Sigmoid colon (tissue), 7 donors: ENCODE data around the gene DPP8. TPM values are rescaled to one million over a fixed set of nuclear protein-coding genes. Genes with fewer than 3 reads are reported as not detected.

Source experiments
- DNase-seq: peaks from one replicate; pipeline ENCODE4 v3.0.0-alpha.2; 2019
- H3K27ac ChIP-seq, 4 donors: fragments of 200-600 bp; sonication (generic); one replicate each; pipeline ENCODE4 v1.5.1; 2016 to 2019; ENCODE audit warnings: mild to moderate bottlenecking in 1 of 4
- H3K27me3 ChIP-seq, 3 donors: fragments of 200-600 bp; sonication (generic); one replicate each; pipeline ENCODE4 v1.5.1; 2019; ENCODE audit warnings: mild to moderate bottlenecking in 1 of 3
- H3K36me3 ChIP-seq, 4 donors: fragments of 200-600 bp; sonication (generic); one replicate each; pipeline ENCODE4 v1.5.1; 2016 to 2019
- H3K4me1 ChIP-seq, 4 donors: fragments of 200-600 bp; sonication (generic); one replicate each; pipeline ENCODE4 v1.5.1; 2017 to 2019
- H3K4me3 ChIP-seq, 4 donors: fragments of 200-600 bp; sonication (generic); one replicate each; pipeline ENCODE4 v1.5.1; 2017 to 2019; ENCODE audit warnings: mild to moderate bottlenecking in 2 of 4, moderate library complexity in 1 of 4
- H3K9me3 ChIP-seq, 4 donors: fragments of 200-600 bp in 3 of 4; sonication (generic) in 3 of 4; one replicate each; pipeline versions ENCODE4 v1.5.1 to v1.6.1; 2013 to 2019
- CTCF ChIP-seq, 4 experiments: fragments of 450-650 bp in 3 of 4; fragments of 200-600 bp in 1 of 4; IDR thresholded peaks; one replicate each; pipeline ENCODE4 v1.5.1; 2016 to 2019; ENCODE audit warnings: antibody characterized with exemption in 4 of 4, mild to moderate bottlenecking in 3 of 4, moderate library complexity in 2 of 4
- EP300 ChIP-seq, 4 donors: sonication (generic); formaldehyde crosslinking; IDR thresholded peaks; one replicate each; pipeline ENCODE4 v1.6.1; 2017; ENCODE audit warnings: antibody characterized with exemption in 4 of 4
- POLR2A ChIP-seq, 2 donors: fragments of 450-650 bp; IDR thresholded peaks; one replicate each; pipeline ENCODE4 v1.6.1; 2016; ENCODE audit warnings: antibody characterized with exemption in 2 of 2, mild to moderate bottlenecking in 2 of 2, moderate library complexity in 2 of 2
- POLR2AphosphoS5 ChIP-seq, 4 donors: sonication (generic); formaldehyde crosslinking; IDR thresholded peaks; one replicate each; pipeline ENCODE4 v1.6.1; 2017; ENCODE audit warnings: antibody characterized with exemption in 4 of 4
- WGBS, 2 donors: extraction: QIAGEN DNeasy Blood & Tissue Kit; methylation state at CpG; one replicate each; pipeline ENCODE4 v1.1.7; 2013; 5-methylcytosine and 5-hydroxymethylcytosine counted together
- intact Hi-C: fragments of 100-400 bp; cut with DNase I; formaldehyde crosslinking; loops from one replicate; pipeline ENCODE4 v1.15.1; 2023
- polyA plus RNA-seq, 3 donors: library from polyadenylated mRNA; stranded (reverse); fragments of 200-250 nt; gene quantifications; one replicate each; pipeline ENCODE4 v1.2.3, GENCODE V29; 2013
- total RNA-seq, 4 donors: library from RNA; depleted of rRNA; stranded (reverse); fragments of >200 nt; gene quantifications; one replicate each; pipeline ENCODE4 v1.1.0, GENCODE V29; 2016
- donor health status: healthy with polysubstance abuse.
- donor health status: Bipolar disorder and iron deficiency.
- donor health status: healthy.

Gene DPP8
- 10 to 100 TPM; 29.5 to 40.3 (median 36.1) TPM for total RNA-seq
- polyA plus RNA-seq, result 10 to 100 TPM in 2 of 3 donors, 1 to 10 TPM in 1; 8.4 to 16.0 (median 14.4) TPM

- peaks cover 0 to 1% (median 0%) of the 10 kb centered on the region in 4 donors for H3K36me3 ChIP-seq
- intact Hi-C loops, result no loop called here
- peaks cover 0 to 39% (median 30%) of the 10 kb centered on the region in 4 donors for H3K4me1 ChIP-seq
- no peaks in the 10 kb centered on the region for H3K27me3 ChIP-seq
- peak; percentile 96 for DNase-seq
- H3K9me3 ChIP-seq, result no peaks in the 10 kb centered on the region
- peak; percentile 36 to 48 for TF ChIP-seq POLR2A (IDR thresholded peaks at IDR 0.05)
- no peak for TF ChIP-seq EP300 (IDR thresholded peaks at IDR 0.05)
- peak; percentile 34 to 82 (median 52) for TF ChIP-seq CTCF (IDR thresholded peaks at IDR 0.05)
- peak; percentile 63 to 91 (median 86) for TF ChIP-seq POLR2AphosphoS5 (IDR thresholded peaks at IDR 0.05)
- H3K27ac ChIP-seq, result peak within 1 kb of the TSS; percentile 87 to 95 (median 92)
- peak within 1 kb of the TSS; percentile 80 to 95 (median 92) for H3K4me3 ChIP-seq
- 0% methylated on average over 75 of the region's 75 CpGs for WGBS, 2 donors
Measured at GRCh38 chr15:65516997-65517865, at the start of gene DPP8. Gene DPP8 (minus strand): TSS chr15:65517689. CDS start chr15:65512553, 5,136 bp downstream.

GRCh38 chr15:65561934-65562333, 44.4 kb upstream of the DPP8 start:
- Histone ChIP-seq H3K4me3 (no peak overlapping the region), H3K27ac (no peak overlapping the region), H3K9me3 (no peaks in the 10 kb centered on the region), H3K36me3 (peaks cover 8 to 65% (median 13%) of the 10 kb centered on the region in 4 donors), H3K27me3 (no peaks in the 10 kb centered on the region), H3K4me1 (no peaks in the 10 kb centered on the region)
- WGBS, 2 donors, result 93 to 97% methylated on average over 6 of the region's 6 CpGs
- intact Hi-C loops, result no loop called here
- TF ChIP-seq EP300 (IDR thresholded peaks at IDR 0.05), result no peak
- no peak for TF ChIP-seq CTCF (IDR thresholded peaks at IDR 0.05)
- no peak for TF ChIP-seq POLR2A (IDR thresholded peaks at IDR 0.05)
- no peak for TF ChIP-seq POLR2AphosphoS5 (IDR thresholded peaks at IDR 0.05)
- no peak for DNase-seq

- no peak for DNase-seq
- Histone ChIP-seq H3K27ac (no peak overlapping the region), H3K36me3 (peaks cover 11 to 70% (median 19%) of the 10 kb centered on the region in 4 donors), H3K4me3 (no peak overlapping the region), H3K4me1 (no peaks in the 10 kb centered on the region), H3K9me3 (no peaks in the 10 kb centered on the region), H3K27me3 (no peaks in the 10 kb centered on the region)
- intact Hi-C loops, result no loop called here
- TF ChIP-seq POLR2AphosphoS5 (IDR thresholded peaks at IDR 0.05), result no peak
- no peak for TF ChIP-seq CTCF (IDR thresholded peaks at IDR 0.05)
- no peak for TF ChIP-seq POLR2A (IDR thresholded peaks at IDR 0.05)
- no peak for TF ChIP-seq EP300 (IDR thresholded peaks at IDR 0.05)
Measured at GRCh38 chr15:65559941-65560340, 42.5 kb upstream of the DPP8 start.

GRCh38 chr15:65558997-65559760, 41.7 kb upstream of the DPP8 start:
- WGBS, 2 donors, result 94 to 97% methylated on average over 6 of the region's 6 CpGs
- no peaks in the 10 kb centered on the region for H3K9me3 ChIP-seq
- DNase-seq, result no peak
- no peak overlapping the region for H3K4me3 ChIP-seq
- H3K27ac ChIP-seq, result no peak overlapping the region
- no peaks in the 10 kb centered on the region for H3K27me3 ChIP-seq
- no peaks in the 10 kb centered on the region for H3K4me1 ChIP-seq
- intact Hi-C loops, result no loop called here
- H3K36me3 ChIP-seq, result peaks cover 7 to 67% (median 12%) of the 10 kb centered on the region in 4 donors
- TF ChIP-seq CTCF (IDR thresholded peaks at IDR 0.05), result no peak
- TF ChIP-seq POLR2AphosphoS5 (IDR thresholded peaks at IDR 0.05), result no peak
- no peak for TF ChIP-seq POLR2A (IDR thresholded peaks at IDR 0.05)
- TF ChIP-seq EP300 (IDR thresholded peaks at IDR 0.05), result no peak
